ENCODE results near the gene QPCT. TPM values are rescaled to one million over a fixed set of nuclear protein-coding genes. Genes with fewer than 3 reads are reported as not detected.

The QPCT gene
- polyA plus RNA-seq, 1 of the 3 experiments (the other 2 are of a cell fraction), result 0.12 TPM

DNA sequence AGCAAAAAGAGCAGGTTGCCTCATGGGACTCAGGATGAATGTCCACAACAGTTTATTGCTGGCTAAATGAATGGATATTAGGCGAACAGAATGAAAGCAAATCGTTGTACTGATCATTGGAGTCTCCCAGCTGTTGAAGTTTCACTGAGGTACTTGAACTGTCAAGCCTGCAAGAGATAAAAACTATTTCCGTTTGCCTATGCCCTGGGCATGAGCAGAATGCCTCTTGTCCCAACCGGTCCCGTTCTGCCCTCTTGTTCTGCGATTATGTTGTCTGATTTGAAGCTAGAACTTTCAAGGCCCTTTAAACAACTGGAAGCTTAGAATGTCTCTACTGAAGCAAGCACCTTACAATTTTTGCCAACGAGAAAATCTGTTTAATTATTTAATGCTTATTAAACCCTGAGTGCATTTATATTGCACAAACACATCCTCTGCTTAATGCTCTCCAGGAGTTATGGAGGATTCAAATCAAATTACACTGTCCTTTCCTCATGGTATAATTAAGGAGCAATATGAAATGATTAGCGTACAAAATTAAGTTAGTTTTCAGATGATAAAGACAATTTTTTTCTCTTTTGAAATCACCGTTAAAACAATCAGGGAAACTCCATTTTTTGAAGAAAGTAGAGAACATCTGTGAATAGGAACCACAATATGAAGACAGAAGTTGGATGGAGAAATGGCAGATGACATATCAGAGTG lies 17.7 kb downstream of the QPCT start:
- Histone ChIP-seq H3K79me2 (ENCODE audit: insufficient read depth) (no peaks in the 10 kb centered on the region), H3K4me3 (ENCODE audit: low read depth in 2 of 2, low read length in 1 of 2) (no peak overlapping the region), H3K4me1 (ENCODE audit: control insufficient read depth in 1 of 2, insufficient read depth in 2 of 2, low read depth in 1 of 2, low read length in 1 of 2) (peaks cover 0 to 26% of the 10 kb centered on the region in 2 experiments; a peak in 2 of 4 replicates), H3K9ac (no peak overlapping the region), H3K9me2 (no peaks in the 10 kb centered on the region), H3K9me3 (no peaks in the 10 kb centered on the region), H2AFZ (ENCODE audit: low read depth) (no peak overlapping the region), H4K20me1 (ENCODE audit: insufficient read depth) (no peaks in the 10 kb centered on the region), H3F3A (replicated peaks; ENCODE audit: insufficient read depth) (no peaks in the 10 kb centered on the region), H3K4me2 (no peak overlapping the region), H3K27me3 (ENCODE audit: insufficient read depth) (no peaks in the 10 kb centered on the region), H3K36me3 (replicated peaks in 1 of 2; ENCODE audit: control insufficient read depth in 1 of 2, insufficient read depth in 2 of 2, low read length in 1 of 2) (no peaks in the 10 kb centered on the region), H3K27ac (ENCODE audit: low read depth in 2 of 2, low read length in 1 of 2) (peak overlapping the region in 1 of 2 experiments; percentile 35; a peak in 1 of 4 replicates)
- ChIA-PET POLR2A (no interaction called here), CTCF (interaction anchor here (0.8 to 2.3 kb wide), 8 partner anchors 13 to 515 kb away, joined by 3 to 6 read pairs (median 3); no protein-coding TSS in a partner anchor)
- TF ChIP-seq SMC3 (IDR thresholded peaks at IDR 0.05; ENCODE audit: low read depth, low read length) (no peak), GATA2 (CRISPR knock-in tag; IDR thresholded peaks at IDR 0.05) (no peak), USF2 (IDR thresholded peaks at IDR 0.05; ENCODE audit: borderline replicate concordance, low read depth, low read length) (no peak), TEAD4 (IDR thresholded peaks at IDR 0.05; ENCODE audit: borderline replicate concordance, insufficient read depth) (no peak), RCOR1 (IDR thresholded peaks at IDR 0.05; ENCODE audit: low read length) (no peak), YY1 (IDR thresholded peaks at IDR 0.05; ENCODE audit: low read depth) (no peak), SIN3A (IDR thresholded peaks at IDR 0.05; ENCODE audit: borderline replicate concordance, low read depth, low read length) (no peak), FOXM1 (IDR thresholded peaks at IDR 0.05; ENCODE audit: low read depth) (no peak)
- TF ChIP-seq, protein P1, sequence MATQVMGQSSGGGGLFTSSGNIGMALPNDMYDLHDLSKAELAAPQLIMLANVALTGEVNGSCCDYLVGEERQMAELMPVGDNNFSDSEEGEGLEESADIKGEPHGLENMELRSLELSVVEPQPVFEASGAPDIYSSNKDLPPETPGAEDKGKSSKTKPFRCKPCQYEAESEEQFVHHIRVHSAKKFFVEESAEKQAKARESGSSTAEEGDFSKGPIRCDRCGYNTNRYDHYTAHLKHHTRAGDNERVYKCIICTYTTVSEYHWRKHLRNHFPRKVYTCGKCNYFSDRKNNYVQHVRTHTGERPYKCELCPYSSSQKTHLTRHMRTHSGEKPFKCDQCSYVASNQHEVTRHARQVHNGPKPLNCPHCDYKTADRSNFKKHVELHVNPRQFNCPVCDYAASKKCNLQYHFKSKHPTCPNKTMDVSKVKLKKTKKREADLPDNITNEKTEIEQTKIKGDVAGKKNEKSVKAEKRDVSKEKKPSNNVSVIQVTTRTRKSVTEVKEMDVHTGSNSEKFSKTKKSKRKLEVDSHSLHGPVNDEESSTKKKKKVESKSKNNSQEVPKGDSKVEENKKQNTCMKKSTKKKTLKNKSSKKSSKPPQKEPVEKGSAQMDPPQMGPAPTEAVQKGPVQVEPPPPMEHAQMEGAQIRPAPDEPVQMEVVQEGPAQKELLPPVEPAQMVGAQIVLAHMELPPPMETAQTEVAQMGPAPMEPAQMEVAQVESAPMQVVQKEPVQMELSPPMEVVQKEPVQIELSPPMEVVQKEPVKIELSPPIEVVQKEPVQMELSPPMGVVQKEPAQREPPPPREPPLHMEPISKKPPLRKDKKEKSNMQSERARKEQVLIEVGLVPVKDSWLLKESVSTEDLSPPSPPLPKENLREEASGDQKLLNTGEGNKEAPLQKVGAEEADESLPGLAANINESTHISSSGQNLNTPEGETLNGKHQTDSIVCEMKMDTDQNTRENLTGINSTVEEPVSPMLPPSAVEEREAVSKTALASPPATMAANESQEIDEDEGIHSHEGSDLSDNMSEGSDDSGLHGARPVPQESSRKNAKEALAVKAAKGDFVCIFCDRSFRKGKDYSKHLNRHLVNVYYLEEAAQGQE (IDR thresholded peaks at IDR 0.05; ENCODE audit: low read depth, low read length), result no peak
- TF ChIP-seq, protein P2, sequence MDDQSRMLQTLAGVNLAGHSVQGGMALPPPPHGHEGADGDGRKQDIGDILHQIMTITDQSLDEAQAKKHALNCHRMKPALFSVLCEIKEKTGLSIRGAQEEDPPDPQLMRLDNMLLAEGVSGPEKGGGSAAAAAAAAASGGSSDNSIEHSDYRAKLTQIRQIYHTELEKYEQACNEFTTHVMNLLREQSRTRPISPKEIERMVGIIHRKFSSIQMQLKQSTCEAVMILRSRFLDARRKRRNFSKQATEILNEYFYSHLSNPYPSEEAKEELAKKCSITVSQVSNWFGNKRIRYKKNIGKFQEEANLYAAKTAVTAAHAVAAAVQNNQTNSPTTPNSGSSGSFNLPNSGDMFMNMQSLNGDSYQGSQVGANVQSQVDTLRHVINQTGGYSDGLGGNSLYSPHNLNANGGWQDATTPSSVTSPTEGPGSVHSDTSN (IDR thresholded peaks at IDR 0.05), result no peak
- TF ChIP-seq, protein P3, sequence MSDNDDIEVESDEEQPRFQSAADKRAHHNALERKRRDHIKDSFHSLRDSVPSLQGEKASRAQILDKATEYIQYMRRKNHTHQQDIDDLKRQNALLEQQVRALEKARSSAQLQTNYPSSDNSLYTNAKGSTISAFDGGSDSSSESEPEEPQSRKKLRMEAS (IDR thresholded peaks at IDR 0.05; ENCODE audit: low read depth), result no peak
- no peak for DNase-seq
- WGBS (ENCODE audit: low lambda C conversion rate), result 68% methylated on average over 9 of the region's 9 CpGs

Measured in SK-N-SH (cell line).